Esophagus muscularis mucosa (tissue), 3 donors: ENCODE data around the gene MYO10.

Experiments used
- CTCF ChIP-seq, 3 experiments: fragments of 200-600 bp in 2 of 3; fragments of 450-650 bp in 1 of 3; sonication (generic) in 2 of 3; IDR thresholded peaks; one replicate each; pipeline ENCODE4 v1.5.1; 2017 to 2019; ENCODE audit warnings: antibody characterized with exemption in 3 of 3, mild to moderate bottlenecking in 2 of 3, moderate library complexity in 1 of 3
- EP300 ChIP-seq: sonication (generic); formaldehyde crosslinking; IDR thresholded peaks from one replicate; pipeline ENCODE4 v1.6.1; 2017; ENCODE audit warnings: antibody characterized with exemption

- TF ChIP-seq CTCF (IDR thresholded peaks at IDR 0.05) (no peak), EP300 (no peak)
These were observed 47.4 kb downstream of the MYO10 start for GRCh38 chr5:16888694-16889124.
